SK-N-MC (cell line): ENCODE results near the gene STK38L.

ENCODE experiments used
- DNase-seq: peaks from one replicate; pipeline ENCODE4 v3.0.0-alpha.2; 2011; ENCODE audit warnings: low read depth, low spot score
- H3K27ac ChIP-seq: fragments of 200-600 bp; sonication (generic); 2 replicates; pipeline ENCODE4 v1.5.1; 2016; ENCODE audit warnings: mixed run types
- H3K36me3 ChIP-seq: fragments of 200-600 bp; sonication (generic); 2 replicates; pipeline ENCODE4 v1.6.1; 2017; ENCODE audit warnings: antibody characterized with exemption, low read length, mixed read lengths; ENCODE audit not compliant: insufficient read depth
- H3K4me3 ChIP-seq: fragments of 200-600 bp; sonication (generic); 2 replicates; pipeline ENCODE4 v1.5.1; 2016
- H3K9ac ChIP-seq: fragments of 200-600 bp; sonication (generic); 2 replicates; pipeline ENCODE4 v1.8.0; 2017; ENCODE audit warnings: mixed run types, mixed read lengths; ENCODE audit not compliant: insufficient read length
- H3K9me3 ChIP-seq: fragments of 200-600 bp; sonication (generic); 2 replicates; pipeline ENCODE4 v1.6.1; 2017; ENCODE audit warnings: low read depth, mild to moderate bottlenecking, antibody characterized with exemption, low read length, moderate library complexity, mixed read lengths
- EZH2 ChIP-seq: fragments of 200-600 bp; sonication (generic); IDR thresholded peaks from one replicate; pipeline ENCODE4 v1.6.1; 2017; ENCODE audit warnings: antibody characterized with exemption
- FOXP2 ChIP-seq: optimal IDR thresholded peaks from 2 replicates; pipeline ENCODE3; 2011; ENCODE audit warnings: mild to moderate bottlenecking, moderate library complexity; ENCODE audit not compliant: insufficient read depth; ENCODE audit errors: extremely low read length, control extremely low read depth
- POLR2AphosphoS5 ChIP-seq: IDR thresholded peaks from 2 replicates; pipeline ENCODE4 v1.6.1; 2012; ENCODE audit warnings: mild to moderate bottlenecking, low read depth, low read length, borderline replicate concordance

STK38L gene

DNA sequence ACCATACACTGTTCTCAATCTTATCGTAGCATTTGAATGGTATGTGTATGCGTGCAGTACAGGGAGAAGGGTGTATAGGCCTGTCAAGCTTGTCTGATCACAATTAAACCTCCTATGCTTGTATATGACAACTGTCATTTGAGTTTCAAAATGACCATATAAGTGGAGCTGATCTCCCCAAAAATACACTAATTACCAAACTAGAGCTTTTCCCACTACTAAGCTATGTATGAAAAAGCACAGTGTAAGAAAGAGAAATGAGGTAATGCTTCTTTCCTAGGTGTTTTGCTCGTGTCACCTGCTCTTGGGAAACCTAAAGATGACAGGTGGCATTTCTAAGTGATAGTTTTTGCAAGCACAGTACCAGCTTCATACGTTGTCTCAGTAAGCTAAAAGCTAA, 1.1 kb upstream of the STK38L start:
- no peak for DNase-seq

DNA sequence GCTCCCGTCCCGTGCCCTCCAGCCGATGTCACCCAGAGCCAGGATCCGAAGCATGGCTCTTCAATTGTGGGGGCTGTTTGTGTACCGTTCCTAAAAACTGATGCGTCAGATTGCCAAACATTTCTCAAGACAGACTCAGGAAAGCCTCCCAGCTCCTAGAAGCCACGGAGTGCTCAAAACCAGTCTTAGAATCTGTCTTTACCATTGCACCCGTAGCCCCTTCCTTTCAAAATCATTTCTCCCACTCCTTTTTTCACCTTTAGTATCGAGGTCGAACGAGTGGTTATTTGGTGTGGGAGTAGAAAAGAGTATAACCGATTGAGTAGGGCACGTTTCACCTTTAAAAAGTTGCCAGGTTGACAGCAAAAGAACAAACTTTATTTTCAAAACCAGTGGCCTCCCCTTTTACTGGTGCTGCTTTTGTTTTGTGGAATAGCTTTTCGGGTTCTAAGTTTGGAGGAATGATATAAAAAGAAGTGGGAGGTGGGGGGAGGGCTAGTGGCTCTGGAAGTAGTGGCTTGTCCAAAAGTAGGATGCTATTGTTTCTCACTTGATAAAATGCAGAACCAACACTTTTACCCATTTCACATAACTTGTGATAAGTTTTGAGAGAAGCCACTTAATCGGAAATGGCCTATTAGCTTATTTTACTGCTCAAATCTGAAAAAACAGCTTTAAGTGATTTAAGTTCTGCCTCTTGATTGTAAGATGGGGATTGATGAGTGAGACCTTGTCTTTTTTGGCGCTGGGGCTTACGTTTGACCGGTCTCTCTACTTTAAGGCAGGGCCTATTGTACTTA, 803 bp downstream of the STK38L start:
- Histone ChIP-seq H3K9me3 (no peaks in the 10 kb centered on the region; the same call in 1 of the 2 replicates), H3K9ac (peak overlapping the region; percentile 89), H3K36me3 (no peaks in the 10 kb centered on the region), H3K4me3 (peak overlapping the region; percentile 92), H3K27ac (no peak overlapping the region)
- no peak for TF ChIP-seq FOXP2
- DNase-seq: no peak

More for the DNA sequence above, 1.1 kb upstream of the STK38L start:
- H3K27ac ChIP-seq: no peak overlapping the region
- H3K9me3 ChIP-seq: no peaks in the 10 kb centered on the region; the same call in 1 of the 2 replicates
- H3K4me3 ChIP-seq: no peak overlapping the region
- H3K36me3 ChIP-seq: no peaks in the 10 kb centered on the region
- H3K9ac ChIP-seq: no peak overlapping the region
- TF ChIP-seq POLR2AphosphoS5: no peak
- TF ChIP-seq FOXP2: no peak
- no peak for TF ChIP-seq EZH2

DNA sequence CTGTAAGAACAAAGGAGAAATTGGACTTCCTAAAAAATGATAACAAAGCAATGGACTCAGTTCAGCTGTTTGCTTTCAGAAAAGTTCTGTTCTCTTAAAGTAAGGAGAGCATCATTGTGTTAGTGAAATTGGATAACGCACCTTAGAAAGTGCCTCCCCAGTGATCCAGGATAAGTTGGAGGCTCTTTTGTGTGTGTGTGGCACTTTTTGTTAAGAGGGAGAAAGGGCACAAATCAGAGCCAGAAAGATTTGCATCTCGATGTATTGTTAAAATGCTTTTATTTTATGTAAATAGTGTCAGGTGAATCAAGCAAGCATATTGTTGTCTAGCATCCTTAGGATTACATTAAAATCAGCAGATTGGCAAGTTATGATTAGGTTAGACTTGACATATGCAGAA, 2.1 kb downstream of the STK38L start:
- H3K4me3 ChIP-seq: no peak overlapping the region
- H3K36me3 ChIP-seq: no peaks in the 10 kb centered on the region
- no peaks in the 10 kb centered on the region; the same call in 1 of the 2 replicates for H3K9me3 ChIP-seq
- no peak overlapping the region for H3K9ac ChIP-seq
- H3K27ac ChIP-seq: no peak overlapping the region
- DNase-seq: no peak
- TF ChIP-seq EZH2 (no peak), POLR2AphosphoS5 (no peak), FOXP2 (no peak)

DNA sequence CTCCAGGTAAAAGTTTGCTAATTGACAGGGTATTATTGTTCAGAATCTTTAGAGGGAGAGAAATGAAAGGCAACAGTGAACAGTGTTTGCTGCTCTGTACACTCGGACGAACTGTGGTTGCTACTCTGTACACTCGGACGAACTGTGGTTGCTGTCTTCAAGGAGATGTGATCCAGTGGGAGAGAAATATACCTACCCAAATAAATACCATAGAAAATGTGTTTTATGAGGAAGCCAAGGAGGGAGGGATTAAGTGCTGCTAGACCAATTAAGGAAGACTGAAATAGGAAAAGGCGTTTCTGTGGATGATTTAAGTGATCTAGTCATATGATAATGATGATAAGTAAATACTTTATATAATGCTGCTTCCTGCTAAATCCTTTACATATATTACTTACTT, 2.7 kb downstream of the STK38L start:
- Histone ChIP-seq H3K27ac (no peak overlapping the region), H3K9me3 (no peaks in the 10 kb centered on the region; the same call in 1 of the 2 replicates), H3K36me3 (no peaks in the 10 kb centered on the region), H3K9ac (no peak overlapping the region), H3K4me3 (no peak overlapping the region)
- DNase-seq: no peak
- TF ChIP-seq POLR2AphosphoS5 (no peak), FOXP2 (no peak), EZH2 (no peak)

DNA sequence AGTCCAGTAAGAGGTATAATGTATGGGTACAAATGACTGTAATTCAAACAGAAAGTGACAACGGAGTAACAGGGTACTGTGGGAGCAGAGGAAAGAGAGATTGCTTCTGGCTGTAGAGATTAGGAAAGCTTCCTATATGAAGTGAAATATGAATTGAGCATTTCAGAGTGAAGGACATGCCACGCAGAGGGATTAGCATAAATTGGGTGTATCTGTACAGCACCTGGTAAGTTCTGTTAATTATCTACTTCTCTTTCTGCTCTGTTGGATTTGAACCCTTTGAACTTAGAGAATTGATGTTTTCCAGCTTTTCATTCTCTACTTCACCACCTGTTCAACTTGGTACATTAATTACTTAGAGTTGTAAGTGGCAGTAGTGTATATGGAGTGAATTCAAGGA, 8.8 kb downstream of the STK38L start:
- H3K27ac ChIP-seq: no peak overlapping the region
- DNase-seq: no peak

DNA sequence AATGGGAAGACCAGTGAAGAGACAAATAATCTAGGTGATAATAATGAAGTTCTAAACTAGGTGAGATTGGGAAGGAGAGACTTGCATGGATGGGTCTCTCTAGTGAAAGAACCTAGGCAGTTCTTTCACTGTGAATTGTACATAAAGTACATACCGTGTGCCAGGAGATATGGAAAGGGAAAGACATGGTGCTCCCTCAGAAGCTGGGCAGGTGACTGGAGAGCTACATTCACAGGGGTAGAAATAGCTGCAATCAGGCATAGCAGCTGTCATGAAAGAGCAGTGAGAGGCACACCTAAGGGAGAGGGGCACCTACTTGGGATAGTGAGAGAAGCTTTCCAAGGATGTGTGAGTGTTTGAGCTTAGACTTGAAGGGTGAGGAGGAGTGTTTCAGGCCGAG, 9.3 kb downstream of the STK38L start:
- TF ChIP-seq EZH2 (no peak), FOXP2 (no peak), POLR2AphosphoS5 (no peak)
- no peak overlapping the region for H3K4me3 ChIP-seq

More for the DNA sequence above, 8.8 kb downstream of the STK38L start:
- H3K4me3 ChIP-seq: no peak overlapping the region
- H3K9ac ChIP-seq: no peak overlapping the region
- H3K9me3 ChIP-seq: no peaks in the 10 kb centered on the region
- no peaks in the 10 kb centered on the region for H3K36me3 ChIP-seq
- TF ChIP-seq EZH2 (no peak), FOXP2 (no peak), POLR2AphosphoS5 (no peak)

DNA sequence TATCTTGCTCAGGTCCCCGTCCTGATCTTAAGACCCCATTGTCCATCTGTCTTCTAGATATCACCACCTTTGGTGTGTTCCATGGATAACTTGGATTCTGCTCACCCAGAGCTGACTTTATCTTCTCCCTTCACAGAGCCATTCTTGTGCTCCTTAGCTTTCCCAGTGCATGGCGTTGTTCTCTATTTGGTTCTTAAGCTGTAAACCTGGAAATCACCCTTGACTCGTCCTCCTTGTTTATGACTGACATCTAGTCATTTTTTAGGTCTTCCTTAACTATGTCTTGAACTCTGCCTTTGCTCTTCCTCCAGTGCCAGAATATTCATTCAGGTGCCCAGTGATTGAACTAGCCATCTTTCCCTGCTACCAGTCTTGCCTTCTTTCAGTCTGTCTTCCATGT, 11.7 kb downstream of the STK38L start:
- Histone ChIP-seq H3K9ac (no peak overlapping the region), H3K9me3 (no peaks in the 10 kb centered on the region), H3K36me3 (no peaks in the 10 kb centered on the region), H3K27ac (no peak overlapping the region), H3K4me3 (no peak overlapping the region)
- TF ChIP-seq FOXP2 (no peak), POLR2AphosphoS5 (no peak), EZH2 (no peak)
- no peak for DNase-seq

More for the DNA sequence above, 9.3 kb downstream of the STK38L start:
- no peaks in the 10 kb centered on the region for H3K36me3 ChIP-seq
- no peak overlapping the region for H3K9ac ChIP-seq
- no peak overlapping the region for H3K27ac ChIP-seq
- DNase-seq: no peak
- H3K9me3 ChIP-seq: no peaks in the 10 kb centered on the region

DNA sequence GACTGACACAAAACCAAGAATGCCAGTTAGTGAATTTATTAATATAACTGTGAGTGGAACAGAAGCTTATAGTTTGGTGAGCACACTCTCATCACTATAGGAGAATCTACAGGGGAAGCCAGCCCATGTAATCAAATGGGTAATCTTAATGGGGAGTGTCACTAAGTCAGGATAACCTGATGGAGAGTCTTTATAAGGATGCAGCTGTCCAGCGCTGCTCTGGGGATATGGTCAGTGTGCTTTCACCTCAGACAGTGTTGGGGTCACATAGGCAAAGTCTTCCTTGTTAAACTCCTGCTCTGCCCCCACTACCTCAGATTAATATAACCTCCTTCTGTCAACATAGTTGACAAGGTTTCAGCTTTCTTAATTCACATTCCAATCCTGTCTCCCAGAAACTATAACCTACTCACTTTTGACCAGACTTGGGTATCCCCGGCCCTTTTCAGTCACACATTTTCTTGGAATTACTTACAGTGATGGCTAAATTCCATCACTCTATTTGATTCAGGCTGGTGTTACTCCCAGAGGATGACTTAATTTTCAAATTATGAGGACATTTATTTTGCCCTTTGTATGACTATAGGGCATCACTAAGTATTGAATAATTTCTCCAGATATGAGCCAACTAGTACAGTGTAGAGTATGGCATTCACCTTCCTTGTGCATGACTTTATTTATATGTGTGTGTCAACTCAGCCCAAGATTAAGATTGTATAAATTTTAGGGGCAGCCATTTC, 13.2 kb downstream of the STK38L start:
- DNase-seq: no peak

DNA sequence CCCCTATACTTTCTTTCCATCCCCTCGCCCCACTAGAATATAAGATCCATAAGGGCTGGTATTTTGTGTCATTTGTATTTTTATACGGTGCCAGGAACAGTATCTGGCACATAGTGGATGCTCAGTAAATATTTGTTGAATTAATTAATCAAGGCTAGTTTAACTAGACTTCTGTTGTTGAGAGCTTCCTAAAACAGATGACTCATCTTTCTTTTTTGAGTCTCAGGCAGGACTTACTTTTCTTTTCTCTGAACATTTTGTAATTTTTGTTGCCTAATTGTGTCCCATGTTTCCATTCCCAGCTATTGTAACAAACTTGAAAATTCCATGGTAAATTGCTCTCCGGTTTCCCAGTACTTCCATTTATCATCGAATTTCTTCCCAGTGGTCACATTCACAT, 16.7 kb downstream of the STK38L start:
- no peak overlapping the region for H3K9ac ChIP-seq
- TF ChIP-seq FOXP2 (no peak), EZH2 (no peak), POLR2AphosphoS5 (no peak)
- no peaks in the 10 kb centered on the region for H3K9me3 ChIP-seq
- H3K27ac ChIP-seq: no peak overlapping the region
- H3K36me3 ChIP-seq: no peaks in the 10 kb centered on the region
- DNase-seq: no peak
- no peak overlapping the region for H3K4me3 ChIP-seq

More for the DNA sequence above, 13.2 kb downstream of the STK38L start:
- TF ChIP-seq EZH2 (no peak), POLR2AphosphoS5 (no peak), FOXP2 (no peak)
- no peak overlapping the region for H3K9ac ChIP-seq
- H3K36me3 ChIP-seq: no peaks in the 10 kb centered on the region
- no peak overlapping the region for H3K4me3 ChIP-seq
- H3K9me3 ChIP-seq: no peaks in the 10 kb centered on the region
- H3K27ac ChIP-seq: no peak overlapping the region
